HUES64 (cell line): ENCODE measurements around the gene COL5A2.

ENCODE experiments used
- H3K27ac ChIP-seq: 2 replicates; pipeline ENCODE4 v1.7.0; 2013; ENCODE audit warnings: low read depth, low read length, inconsistent platforms
- H3K27me3 ChIP-seq: 2 replicates; pipeline ENCODE4 v1.6.1; 2013; ENCODE audit warnings: mild to moderate bottlenecking, low read length; ENCODE audit not compliant: insufficient read depth
- H3K36me3 ChIP-seq: 2 replicates; pipeline ENCODE4 v1.6.1; 2013; ENCODE audit warnings: mild to moderate bottlenecking, low read length; ENCODE audit not compliant: insufficient read depth
- H3K4me1 ChIP-seq: 2 replicates; pipeline ENCODE4 v1.6.1; 2013; ENCODE audit warnings: mild to moderate bottlenecking, low read length, moderate library complexity; ENCODE audit not compliant: insufficient read depth
- H3K4me3 ChIP-seq: 2 replicates; pipeline ENCODE4 v1.5.1; 2013; ENCODE audit warnings: mild to moderate bottlenecking, low read length, moderate library complexity
- H3K9ac ChIP-seq: 2 replicates; pipeline ENCODE4 v1.6.1; 2013; ENCODE audit warnings: mild to moderate bottlenecking, low read depth, low read length
- H3K9me3 ChIP-seq: 2 replicates; pipeline ENCODE4 v1.6.1; 2013; ENCODE audit warnings: low read depth, low read length; ENCODE audit not compliant: insufficient read depth
- WGBS: fragments of 150-250, 120-280 bp; methylation state at CpG from one replicate; pipeline ENCODE4 v1.1.7; 2013; ENCODE audit warnings: missing lambda C conversion rate; 5-methylcytosine and 5-hydroxymethylcytosine counted together

Gene COL5A2

DNA sequence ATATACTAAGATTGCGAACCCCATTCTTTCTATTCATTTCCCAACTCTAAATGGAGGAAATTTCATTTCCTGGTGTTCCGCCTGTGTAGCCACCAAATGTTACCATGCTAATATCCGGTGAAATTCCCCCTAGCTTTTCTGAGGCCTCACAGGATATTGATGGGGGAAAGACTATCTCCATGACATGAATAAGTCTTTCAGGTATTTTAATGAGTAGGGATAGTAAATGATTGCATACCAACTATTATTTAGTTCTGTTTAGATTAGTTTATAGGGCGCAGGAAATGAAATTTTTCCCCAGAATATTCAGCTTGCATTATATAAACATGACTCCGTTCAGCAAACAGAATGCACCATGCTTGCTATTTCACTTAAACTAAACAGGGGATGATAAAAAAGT lies 55.4 kb downstream of the COL5A2 start:
- no peaks in the 10 kb centered on the region for H3K27me3 ChIP-seq
- H3K4me3 ChIP-seq = no peak overlapping the region
- no peaks in the 10 kb centered on the region for H3K4me1 ChIP-seq
- no peaks in the 10 kb centered on the region for H3K9me3 ChIP-seq
- no peak overlapping the region for H3K27ac ChIP-seq
- WGBS = 100% methylated on average over 3 of the region's 5 CpGs
- no peaks in the 10 kb centered on the region for H3K36me3 ChIP-seq
- no peak overlapping the region for H3K9ac ChIP-seq

DNA sequence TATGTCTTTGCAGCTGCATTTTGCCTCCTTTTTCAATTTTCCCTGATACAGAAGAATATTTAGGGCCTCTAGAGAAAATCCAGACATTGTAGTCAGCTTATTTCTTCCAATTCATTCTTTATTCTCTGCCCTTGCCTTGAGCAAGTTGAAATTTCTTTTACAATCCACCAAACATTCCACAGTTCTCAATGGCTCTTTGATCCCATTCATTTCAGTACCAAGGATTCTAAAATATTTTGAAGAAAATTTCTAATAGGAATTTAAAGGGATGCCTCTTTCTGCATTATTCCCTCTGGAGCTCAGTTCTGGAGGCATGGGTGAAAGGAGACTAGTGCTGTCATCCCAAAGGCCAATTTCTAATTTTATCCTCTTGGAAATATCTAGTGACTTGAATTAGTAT lies 61.2 kb downstream of the COL5A2 start:
- Histone ChIP-seq H3K27me3 (no peaks in the 10 kb centered on the region), H3K27ac (no peak overlapping the region), H3K9ac (no peak overlapping the region), H3K9me3 (no peaks in the 10 kb centered on the region), H3K4me3 (no peak overlapping the region), H3K36me3 (no peaks in the 10 kb centered on the region), H3K4me1 (no peaks in the 10 kb centered on the region)

DNA sequence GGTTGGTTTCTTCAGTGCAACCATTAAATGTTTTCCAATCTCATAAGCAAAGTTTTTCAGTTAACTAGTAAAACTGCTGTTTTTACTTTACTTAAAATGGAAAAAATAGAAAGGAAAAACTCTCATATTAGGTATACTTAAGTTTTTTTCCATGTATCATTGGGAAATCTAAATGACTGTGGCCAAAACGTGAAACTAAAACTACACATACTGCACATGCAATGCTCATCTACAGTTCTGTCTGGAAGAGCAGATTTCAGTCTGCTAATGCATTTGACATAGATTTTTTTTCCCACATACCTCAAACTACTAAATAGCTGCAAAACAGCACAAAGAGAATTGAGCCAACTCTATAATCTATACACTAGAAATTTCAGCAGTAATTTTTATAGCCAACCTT lies 62.6 kb downstream of the COL5A2 start:
- H3K36me3 ChIP-seq = no peaks in the 10 kb centered on the region

DNA sequence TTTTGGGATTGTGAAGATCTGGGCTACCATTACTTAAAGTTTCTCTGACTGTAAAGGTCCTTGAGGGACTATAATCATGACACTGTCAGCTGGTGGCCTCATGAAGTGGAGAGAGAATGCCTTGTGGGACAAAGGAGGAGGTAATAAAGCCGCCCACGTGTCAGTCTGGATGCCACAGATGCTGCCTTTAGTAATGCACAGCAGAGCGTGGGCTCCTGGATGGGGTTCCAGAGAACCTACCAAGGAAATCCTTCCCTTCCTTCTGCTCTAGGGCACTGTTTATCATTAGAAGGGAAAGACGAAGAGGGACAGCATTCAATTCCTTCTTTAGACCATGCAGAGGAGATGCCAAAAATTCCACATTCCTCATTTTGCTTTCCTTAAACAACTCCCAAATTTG lies 63.5 kb downstream of the COL5A2 start:
- H3K4me1 ChIP-seq = no peaks in the 10 kb centered on the region
- no peak overlapping the region for H3K27ac ChIP-seq
- 81% methylated on average over 4 of the region's 4 CpGs for WGBS
- no peak overlapping the region for H3K4me3 ChIP-seq
- no peaks in the 10 kb centered on the region for H3K9me3 ChIP-seq
- H3K9ac ChIP-seq = no peak overlapping the region
- H3K36me3 ChIP-seq = no peaks in the 10 kb centered on the region
- H3K27me3 ChIP-seq = no peaks in the 10 kb centered on the region

More for the DNA sequence above, 62.6 kb downstream of the COL5A2 start:
- no peaks in the 10 kb centered on the region for H3K9me3 ChIP-seq
- no peaks in the 10 kb centered on the region for H3K27me3 ChIP-seq
- H3K9ac ChIP-seq = no peak overlapping the region
- no peaks in the 10 kb centered on the region for H3K4me1 ChIP-seq
- no peak overlapping the region for H3K4me3 ChIP-seq
- H3K27ac ChIP-seq = no peak overlapping the region
- 96% methylated on average over 1 of the region's 1 CpG for WGBS

DNA sequence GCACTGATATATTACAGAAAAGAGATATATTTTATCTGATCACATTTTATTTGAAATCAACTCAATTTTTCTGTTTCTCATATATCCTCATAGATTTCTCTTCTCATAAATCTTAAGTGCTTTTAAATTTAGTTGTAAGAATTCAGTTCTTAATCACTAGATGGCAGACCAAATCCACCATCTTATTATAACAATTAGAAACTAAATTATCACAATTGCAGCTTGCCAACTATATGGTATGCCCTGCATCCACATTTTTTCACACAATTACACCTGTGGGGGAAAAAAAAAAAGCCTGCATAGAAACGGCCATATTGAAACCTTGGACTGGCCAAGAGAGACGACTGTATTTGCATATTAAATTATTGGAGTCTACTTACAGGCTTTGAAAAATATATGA lies 64.4 kb downstream of the COL5A2 start:
- H3K9me3 ChIP-seq = no peaks in the 10 kb centered on the region
- H3K4me1 ChIP-seq = no peaks in the 10 kb centered on the region
- H3K36me3 ChIP-seq = no peaks in the 10 kb centered on the region
- no CpG with 5 or more reads among the region's 2 CpGs for WGBS
- no peak overlapping the region for H3K27ac ChIP-seq
- H3K4me3 ChIP-seq = no peak overlapping the region
- H3K27me3 ChIP-seq = no peaks in the 10 kb centered on the region
- no peak overlapping the region for H3K9ac ChIP-seq

DNA sequence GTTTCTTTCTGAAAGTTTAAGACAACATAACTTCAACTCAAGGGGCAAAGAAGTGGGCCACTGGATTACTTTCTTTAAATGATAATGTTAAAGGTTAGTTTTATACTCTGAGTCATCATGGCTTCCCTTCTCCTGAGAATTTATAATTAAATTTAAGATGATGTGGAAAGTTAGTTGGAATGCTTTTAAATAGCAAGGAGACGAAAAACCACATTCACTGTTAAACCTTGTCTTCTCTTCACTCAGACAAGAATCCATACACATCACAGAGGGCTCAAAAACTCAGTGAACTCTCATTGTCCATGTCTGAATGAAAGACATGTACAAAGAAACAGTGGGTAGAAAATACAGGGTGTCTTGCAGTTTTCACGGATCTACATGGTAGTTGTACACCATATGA lies 65.6 kb downstream of the COL5A2 start:
- Histone ChIP-seq H3K9me3 (no peaks in the 10 kb centered on the region), H3K9ac (no peak overlapping the region), H3K4me3 (no peak overlapping the region), H3K36me3 (no peaks in the 10 kb centered on the region), H3K4me1 (no peaks in the 10 kb centered on the region), H3K27me3 (no peaks in the 10 kb centered on the region), H3K27ac (no peak overlapping the region)
- WGBS = 100% methylated on average over 2 of the region's 2 CpGs

DNA sequence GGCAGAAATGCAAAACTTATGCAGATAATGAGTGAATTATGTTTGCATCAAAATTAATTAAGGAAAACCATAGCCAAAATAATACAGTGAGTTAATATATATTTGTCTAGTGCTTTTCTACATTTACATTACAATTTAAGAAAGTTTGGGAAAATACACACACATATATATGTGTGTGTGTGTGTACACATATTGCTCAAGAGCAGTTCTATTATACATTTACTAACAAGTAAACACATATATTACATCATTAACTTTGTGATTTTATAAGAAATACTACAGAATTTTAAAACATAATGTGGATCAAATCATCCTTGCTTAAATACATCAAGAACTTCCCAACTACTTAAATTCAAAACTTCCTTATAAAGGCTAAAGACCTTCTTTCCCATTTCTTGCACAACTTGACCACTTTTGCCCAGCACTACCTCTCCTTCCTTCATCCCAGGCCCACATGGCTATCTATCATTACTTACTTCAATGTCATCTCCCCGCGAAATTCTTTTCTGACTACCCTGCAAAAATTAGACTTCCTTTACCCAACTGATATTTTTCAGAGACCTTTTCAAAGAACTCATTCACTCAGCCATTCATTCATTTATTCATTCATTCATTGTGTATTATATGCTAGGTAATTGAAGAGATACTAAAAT lies 68.4 kb downstream of the COL5A2 start:
- 95% methylated on average over 2 of the region's 2 CpGs for WGBS
- no peaks in the 10 kb centered on the region for H3K9me3 ChIP-seq
- no peak overlapping the region for H3K4me3 ChIP-seq
- no peaks in the 10 kb centered on the region for H3K27me3 ChIP-seq
- H3K27ac ChIP-seq = no peak overlapping the region
- no peak overlapping the region for H3K9ac ChIP-seq
- H3K4me1 ChIP-seq = no peaks in the 10 kb centered on the region
- no peaks in the 10 kb centered on the region for H3K36me3 ChIP-seq

DNA sequence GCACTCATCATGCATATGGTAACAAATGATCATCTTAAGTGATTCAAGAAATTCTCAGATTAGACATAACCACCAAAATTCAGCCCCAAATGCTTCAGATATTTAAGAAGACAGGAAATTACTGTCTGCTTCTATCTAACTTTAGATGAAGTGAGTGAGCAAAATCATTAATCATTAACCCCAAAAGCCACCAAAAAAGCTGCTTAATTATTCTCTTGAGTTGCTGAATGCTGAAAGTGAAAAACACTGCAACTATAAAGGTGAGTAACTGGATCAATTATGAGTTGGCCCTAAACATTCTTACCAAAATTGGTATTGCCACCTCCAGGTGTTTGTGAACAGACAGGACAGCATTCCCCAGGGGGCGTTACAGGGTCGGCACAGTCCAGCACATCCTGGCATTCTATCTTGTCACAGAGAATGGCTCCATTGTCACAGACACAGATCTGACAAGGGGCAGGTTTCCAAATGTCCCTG lies 69.6 kb downstream of the COL5A2 start:
- Histone ChIP-seq H3K9ac (no peak overlapping the region), H3K4me1 (no peaks in the 10 kb centered on the region), H3K36me3 (no peaks in the 10 kb centered on the region), H3K4me3 (no peak overlapping the region), H3K27me3 (no peaks in the 10 kb centered on the region), H3K27ac (no peak overlapping the region), H3K9me3 (no peaks in the 10 kb centered on the region)
- 91% methylated on average over 2 of the region's 2 CpGs for WGBS

DNA sequence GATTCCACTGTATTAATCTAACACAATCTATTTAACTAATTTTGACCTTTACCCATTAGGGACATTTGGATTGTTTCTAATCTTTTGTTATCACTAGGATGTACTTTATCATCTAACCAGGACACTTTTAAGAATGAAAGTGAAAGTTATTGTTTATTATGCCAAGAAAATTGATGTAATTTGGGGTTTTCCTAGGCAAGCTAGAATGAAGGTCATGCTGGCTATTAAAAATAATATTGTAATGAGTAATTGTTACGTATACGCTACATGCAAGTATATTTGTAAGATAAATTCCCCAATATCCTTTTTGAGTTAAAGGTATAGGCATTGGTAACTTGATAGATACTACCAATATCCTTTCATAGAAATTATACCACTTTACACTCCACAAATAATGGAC lies 74.6 kb downstream of the COL5A2 start:
- Histone ChIP-seq H3K9ac (no peak overlapping the region), H3K27ac (no peak overlapping the region), H3K4me3 (no peak overlapping the region), H3K9me3 (no peaks in the 10 kb centered on the region), H3K27me3 (no peaks in the 10 kb centered on the region), H3K36me3 (no peaks in the 10 kb centered on the region), H3K4me1 (no peaks in the 10 kb centered on the region)
- WGBS = 100% methylated on average over 2 of the region's 2 CpGs

DNA sequence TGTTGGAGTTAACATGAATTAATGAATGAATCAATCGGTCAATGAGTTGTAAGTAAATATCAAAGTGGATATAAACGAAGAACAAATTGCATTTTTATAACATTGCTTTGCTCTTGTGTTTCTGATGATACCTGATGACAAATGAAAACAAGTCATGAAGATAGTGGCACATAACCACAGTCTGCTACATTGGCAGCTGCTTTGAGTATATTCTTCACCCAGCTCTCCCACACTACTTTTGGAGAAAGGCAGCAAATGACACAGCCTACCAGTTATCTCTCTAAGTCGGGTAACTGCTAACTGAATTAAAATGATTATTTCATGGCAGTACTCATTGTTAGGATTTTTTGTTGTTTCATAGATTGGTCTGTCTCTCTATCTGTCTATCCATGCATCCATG lies 76.8 kb downstream of the COL5A2 start:
- Histone ChIP-seq H3K36me3 (no peaks in the 10 kb centered on the region), H3K4me3 (no peak overlapping the region), H3K9me3 (no peaks in the 10 kb centered on the region), H3K27me3 (no peaks in the 10 kb centered on the region), H3K27ac (no peak overlapping the region), H3K4me1 (no peaks in the 10 kb centered on the region), H3K9ac (no peak overlapping the region)
- WGBS = 95% methylated on average over 3 of the region's 3 CpGs

DNA sequence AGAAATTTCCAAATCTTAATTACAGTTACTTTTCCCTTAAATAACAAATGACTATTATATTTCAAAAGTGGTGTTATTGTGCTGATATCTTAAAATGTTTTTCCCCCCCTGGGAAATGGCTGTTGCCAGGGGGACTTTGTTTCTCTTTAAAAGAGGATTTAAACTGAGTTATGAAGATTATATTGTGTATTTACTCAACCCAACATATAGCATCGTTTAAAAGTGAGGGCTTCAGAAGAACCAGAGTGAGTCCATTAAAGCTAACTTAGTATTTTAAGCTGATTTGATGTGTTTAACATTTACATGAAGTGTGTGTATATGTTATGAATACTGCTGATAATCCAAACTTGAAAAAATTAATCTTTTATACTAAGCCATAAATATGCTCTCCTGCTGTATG lies 81.6 kb downstream of the COL5A2 start:
- H3K27me3 ChIP-seq = no peaks in the 10 kb centered on the region
- no peak overlapping the region for H3K9ac ChIP-seq
- no peak overlapping the region for H3K4me3 ChIP-seq
- no peaks in the 10 kb centered on the region for H3K4me1 ChIP-seq
- WGBS = 100% methylated on average over 1 of the region's 1 CpG
- H3K27ac ChIP-seq = no peak overlapping the region
- H3K36me3 ChIP-seq = no peaks in the 10 kb centered on the region
- no peaks in the 10 kb centered on the region for H3K9me3 ChIP-seq
